HepG2 (cell line): ENCODE measurements around the gene BTAF1. TPM values are rescaled to one million over a fixed set of nuclear protein-coding genes. Genes with fewer than 3 reads are reported as not detected.
"Not testable (repeated sequence)": the region's sequence is repeated elsewhere in the genome, so short reads cannot be mapped to it uniquely, and the experiment has no call there.

Source experiments
- ATAC-seq: fragments of 200-7000 bp; cut with Tn5 transposase; 3 replicates; pipeline ENCODE4 v1.9.1; 2020; ENCODE audit warnings: mild to moderate bottlenecking, moderate library complexity
- BruUV-seq: library from RNA; stranded (reverse); fragments of 400-500 nt; replicated peaks from 2 replicates; lab custom pipeline; 2021; lab: Mats Ljungman, UMichigan
- CTCF ChIA-PET: fragments of 300-600 bp; formaldehyde crosslinking; extraction: SDS; loops from one replicate; lab custom pipeline; 2021; ENCODE audit warnings: low total read pairs, inconsistent platforms, low intra/inter-chr PET ratio; lab: Yijun Ruan, JAX
- POLR2A ChIA-PET: fragments of 350-600 bp; sonication (Branson Sonifier 250); formaldehyde crosslinking; loops from one replicate; lab custom pipeline; 2020; ENCODE audit warnings: antibody characterized with exemption, inconsistent platforms; lab: Yijun Ruan, JAX
- DNase-seq: peaks from one replicate; pipeline ENCODE4 v3.0.0-alpha.2; 2015; ENCODE audit warnings: low spot score
- FAIRE-seq: peaks from 3 replicates; lab custom pipeline; 2011; peaks lifted over from hg19 to GRCh38; lab: Jason Lieb, UNC
- H2AFZ ChIP-seq: one replicate; pipeline ENCODE4 v1.6.1; 2011; ENCODE audit warnings: low read length, inconsistent platforms
- H3K27ac ChIP-seq: fragments of 300-600 bp; 3 replicates; pipeline ENCODE4 v1.8.0; 2011; ENCODE audit warnings: mixed run types, mild to moderate bottlenecking, mixed read lengths, low read length, inconsistent platforms; ENCODE audit not compliant: insufficient read depth; ENCODE audit errors: extremely low read length
- H3K27me3 ChIP-seq, 2 experiments: fragments of 200-600 bp in 1 of 2; 2 replicates in 1 of 2; 3 replicates in 1 of 2; pipeline versions ENCODE4 v1.6.0 to v1.8.0; 2011; ENCODE audit warnings: low read length in 2 of 2, mild to moderate bottlenecking in 2 of 2, moderate library complexity in 2 of 2, inconsistent platforms in 1 of 2; ENCODE audit not compliant: insufficient read depth in 2 of 2, control insufficient read depth in 1 of 2
- H3K36me3 ChIP-seq, 2 experiments: fragments of 200-600 bp in 1 of 2; replicated peaks in 1 of 2; 2 replicates in 1 of 2; 3 replicates in 1 of 2; pipeline versions ENCODE4 v1.5.1 to v1.8.0; 2011; ENCODE audit warnings: low read length in 2 of 2, inconsistent platforms in 1 of 2; ENCODE audit not compliant: insufficient read depth in 2 of 2, control insufficient read depth in 1 of 2
- H3K4me1 ChIP-seq: 2 replicates; pipeline ENCODE4 v1.5.1; 2012; ENCODE audit warnings: low read length, inconsistent platforms; ENCODE audit not compliant: insufficient read depth
- H3K4me2 ChIP-seq: 2 replicates; pipeline ENCODE4 v1.6.0; 2011; ENCODE audit warnings: low read depth, low read length, inconsistent platforms
- H3K4me3 ChIP-seq, 3 experiments: fragments of 200-600 bp in 1 of 3; sonication (generic), shearing (Covaris generic) in 1 of 3; replicated peaks in 1 of 3; 2 replicates each; pipeline ENCODE4 v1.5.1; 2011 to 2016; ENCODE audit warnings: low read length in 3 of 3, inconsistent platforms in 2 of 3, low read depth in 2 of 3, mild to moderate bottlenecking in 2 of 3, control low read depth in 1 of 3, mixed read lengths in 1 of 3; ENCODE audit not compliant: insufficient read depth in 1 of 3
- H3K79me2 ChIP-seq: one replicate; pipeline ENCODE4 v1.6.1; 2011; ENCODE audit warnings: low read length, inconsistent platforms; ENCODE audit not compliant: insufficient read depth
- H3K9ac ChIP-seq: 2 replicates; pipeline ENCODE4 v1.6.0; 2011; ENCODE audit warnings: mild to moderate bottlenecking, low read depth, low read length, inconsistent platforms; ENCODE audit not compliant: insufficient read depth
- H3K9me3 ChIP-seq: 2 replicates; pipeline ENCODE4 v1.5.1; 2012; ENCODE audit warnings: mild to moderate bottlenecking, low read length
- H4K20me1 ChIP-seq: 2 replicates; pipeline ENCODE4 v1.6.0; 2011; ENCODE audit warnings: inconsistent platforms, mild to moderate bottlenecking, low read length, moderate library complexity; ENCODE audit not compliant: insufficient read depth
- KDM5A ChIP-seq: fragments of 200-600 bp; sonication (generic); IDR thresholded peaks from 2 replicates; pipeline ENCODE4 v1.7.0; 2018; ENCODE audit warnings: antibody characterized with exemption, mild to moderate bottlenecking, low read length, borderline replicate concordance
- MAFK ChIP-seq, 2 experiments: IDR thresholded peaks in 1 of 2; conservative IDR thresholded peaks in 1 of 2; 2 replicates each; pipeline ENCODE4 v1.6.1; 2011; ENCODE audit warnings: improper control_type of control experiment in 2 of 2, low read length in 2 of 2
- ZBTB38 ChIP-seq: sonication (generic); formaldehyde crosslinking; IDR thresholded peaks from 2 replicates; pipeline ENCODE4 v1.5.1; 2020; ENCODE audit warnings: mild to moderate bottlenecking, missing genetic modification reagents
- ZNF260 ChIP-seq: sonication (generic); formaldehyde crosslinking; IDR thresholded peaks from 2 replicates; pipeline ENCODE4 v1.4.0; 2020; ENCODE audit warnings: missing genetic modification reagents, low read depth, mild to moderate bottlenecking, borderline replicate concordance
- ZNF530 ChIP-seq: sonication (generic); formaldehyde crosslinking; IDR thresholded peaks from 2 replicates; pipeline ENCODE4 v1.5.0; 2020; ENCODE audit warnings: low read depth, mild to moderate bottlenecking, missing genetic modification reagents
- ZNF564 ChIP-seq: sonication (generic); formaldehyde crosslinking; IDR thresholded peaks from 2 replicates; pipeline ENCODE4 v1.8.1; 2023; ENCODE audit warnings: mild to moderate bottlenecking, missing genetic modification reagents
- ZNF768 ChIP-seq: sonication (generic); formaldehyde crosslinking; IDR thresholded peaks from 2 replicates; pipeline ENCODE4 v1.4.0; 2020; ENCODE audit warnings: missing genetic modification reagents
- WGBS: methylation state at CpG from one replicate; pipeline ENCODE4 v1.1.6; 2017; ENCODE audit warnings: low lambda C conversion rate; 5-methylcytosine and 5-hydroxymethylcytosine counted together
- in situ Hi-C: cut with HindIII; loops from 2 replicates; pipeline ENCODE4 v1.10.0; 2017; ENCODE audit warnings: low pct_unique_long_range_greater_than_20kb; ENCODE audit not compliant: extremely low pct_ligation_motif_present
- intact Hi-C: fragments of 100-400 bp; cut with micrococcal nuclease; formaldehyde crosslinking; loops from one replicate; pipeline ENCODE4 v1.10.0; 2022; ENCODE audit not compliant: unreplicated experiment
- polyA plus RNA-seq, 8 experiments: library from polyadenylated mRNA; depleted of rRNA in 3 of 8; stranded (reverse) in 7 of 8; unstranded in 1 of 8; fragments of >200 nt; fragmentation: Illumina TruSeq in 4 of 8; extraction: Trizol in 4 of 8; gene quantifications; 2 replicates each; pipeline versions ENCODE4 v1.2.1 to v1.2.3, GENCODE V29; 2011 to 2016; ENCODE audit warnings: low read depth in 4 of 8, missing spikeins in 1 of 8, mixed read lengths in 1 of 8; ENCODE audit not compliant: insufficient read depth in 1 of 8
- total RNA-seq, 5 experiments: library from RNA; depleted of rRNA; stranded (reverse); fragments of >200 nt; fragmentation: Illumina TruSeq; extraction: Trizol; gene quantifications; 2 replicates each; pipeline ENCODE4 v1.2.3, GENCODE V29; 2016; ENCODE audit warnings: low read depth in 1 of 5

Gene BTAF1
- total and polyA plus RNA-seq, 2 of the 13 experiments (the other 11 are each of a cell fraction or from before 2014, with no cell fraction given): 38.6 to 54.1 TPM

- H3K9ac ChIP-seq, H3K9me3 ChIP-seq, ATAC-seq, POLR2A ChIA-PET, CTCF ChIA-PET, H3K36me3 ChIP-seq, H3K4me2 ChIP-seq, H3K27ac ChIP-seq, DNase-seq, in situ Hi-C loops, H2AFZ ChIP-seq, H3K79me2 ChIP-seq, H4K20me1 ChIP-seq, H3K27me3 ChIP-seq, BruUV-seq, FAIRE-seq, intact Hi-C loops, H3K4me3 ChIP-seq: not testable (repeated sequence)
- peaks cover 17% of the 10 kb centered on the region for H3K4me1 ChIP-seq
- WGBS: 75% methylated on average over 14 of the region's 14 CpGs
- TF ChIP-seq ZNF768 (CRISPR knock-in tag): peak; percentile 58; the same call in 1 of the 2 replicates
- peak in 1 of 2 experiments; percentile 56; a peak in 2 of 4 replicates for TF ChIP-seq MAFK (conservative IDR thresholded peaks at IDR 0.05 in 1 of 2, IDR thresholded peaks at IDR 0.05 in 1 of 2; ENCODE audit: low read length in 2 of 2)
Measured at GRCh38 chr10:91894261-91894685, 29.3 kb upstream of the BTAF1 start.

GRCh38 chr10:91896212-91896756 is 27.3 kb upstream of the BTAF1 start:
- in situ Hi-C loops: no loop called here
- no peak overlapping the region for H3K4me3 ChIP-seq
- no peaks in the 10 kb centered on the region for H4K20me1 ChIP-seq
- H3K9me3 ChIP-seq: no peaks in the 10 kb centered on the region
- H3K27ac ChIP-seq: no peak overlapping the region
- TF ChIP-seq ZNF530 (CRISPR knock-in tag) (no peak), KDM5A (no peak), ZNF564 (CRISPR knock-in tag) (0 out of 2 replicates have a peak, but pooled peaks have one; percentile 41), ZBTB38 (CRISPR knock-in tag) (no peak), ZNF260 (no peak)
- H3K4me1 ChIP-seq: peaks cover 14% of the 10 kb centered on the region
- ATAC-seq: no peak
- no peak overlapping the region for H3K4me2 ChIP-seq
- 44% methylated on average over 3 of the region's 3 CpGs for WGBS
- no peak for FAIRE-seq
- no peaks in the 10 kb centered on the region for H3K36me3 ChIP-seq
- intact Hi-C loops: no loop called here
- no peak overlapping the region for H2AFZ ChIP-seq
- no peaks in the 10 kb centered on the region for H3K79me2 ChIP-seq
- no TSS peak for BruUV-seq
- POLR2A ChIA-PET: no interaction called here
- no peaks in the 10 kb centered on the region; a peak in 1 of 5 replicates for H3K27me3 ChIP-seq
- CTCF ChIA-PET: no interaction called here
- DNase-seq: no peak
- H3K9ac ChIP-seq: no peak overlapping the region
